Spinal cord (tissue), 10 donors: ENCODE measurements around the gene ZNF516. TPM values are rescaled to one million over a fixed set of nuclear protein-coding genes. Genes with fewer than 3 reads are reported as not detected.

Experiments used
- DNase-seq, 6 donors: peaks; one replicate each; pipeline versions ENCODE4 v3.0.0 to v3.0.0-alpha.2; 2013 to 2015; ENCODE audit warnings: low spot score in 6 of 6, low read depth in 4 of 6
- H3K27ac ChIP-seq: one replicate; pipeline ENCODE4 v1.5.1; 2013; ENCODE audit warnings: low read depth, low read length, control low read depth
- H3K27me3 ChIP-seq: one replicate; pipeline ENCODE4 v1.6.1; 2013; ENCODE audit warnings: low read length; ENCODE audit not compliant: control insufficient read depth, insufficient read depth
- H3K36me3 ChIP-seq: one replicate; pipeline ENCODE4 v1.6.1; 2013; ENCODE audit warnings: low read length; ENCODE audit not compliant: control insufficient read depth, insufficient read depth
- H3K4me1 ChIP-seq: one replicate; pipeline ENCODE4 v1.6.1; 2013; ENCODE audit warnings: low read length; ENCODE audit not compliant: control insufficient read depth, insufficient read depth
- H3K4me3 ChIP-seq: one replicate; pipeline ENCODE4 v1.5.1; 2013; ENCODE audit warnings: low read depth, low read length, control low read depth
- H3K9me3 ChIP-seq: one replicate; pipeline ENCODE4 v1.6.1; 2013; ENCODE audit warnings: low read length; ENCODE audit not compliant: control insufficient read depth, insufficient read depth
- WGBS: methylation state at CpG from one replicate; pipeline ENCODE4 v1.1.5; 2013; ENCODE audit warnings: missing lambda C conversion rate; ENCODE audit not compliant: insufficient coverage; 5-methylcytosine and 5-hydroxymethylcytosine counted together
- polyA plus RNA-seq, 2 donors: library from polyadenylated mRNA; unstranded; fragments of 120-200 nt; gene quantifications; one replicate each; pipeline ENCODE4 v1.2.1, GENCODE V29; 2013; ENCODE audit not compliant: insufficient read length in 2 of 2
- total RNA-seq, 2 donors: library from RNA; depleted of rRNA in 1 of 2; stranded (reverse); fragments of 120-200 nt in 1 of 2; fragments of >200 nt in 1 of 2; gene quantifications; one replicate each; pipeline versions ENCODE4 v1.2.3 to v1.2.4, GENCODE V29; 2013 to 2014
- donor health status: healthy.

ZNF516 gene
- total and polyA plus RNA-seq, 4 donors, result 25.1 to 33.8 (median 28.0) TPM

- H3K27me3 ChIP-seq, result no peaks in the 10 kb centered on the region
- DNase-seq, result no peak
- H3K36me3 ChIP-seq, result peaks cover 30% of the 10 kb centered on the region
- H3K9me3 ChIP-seq, result no peaks in the 10 kb centered on the region
- H3K4me3 ChIP-seq, result no peak overlapping the region
- 93% methylated on average over 26 of the region's 27 CpGs for WGBS
- H3K27ac ChIP-seq, result no peak overlapping the region
- H3K4me1 ChIP-seq, result peaks cover 5% of the 10 kb centered on the region
Measured at GRCh38 chr18:76376668-76377358, 118.2 kb downstream of the ZNF516 start.

DNA sequence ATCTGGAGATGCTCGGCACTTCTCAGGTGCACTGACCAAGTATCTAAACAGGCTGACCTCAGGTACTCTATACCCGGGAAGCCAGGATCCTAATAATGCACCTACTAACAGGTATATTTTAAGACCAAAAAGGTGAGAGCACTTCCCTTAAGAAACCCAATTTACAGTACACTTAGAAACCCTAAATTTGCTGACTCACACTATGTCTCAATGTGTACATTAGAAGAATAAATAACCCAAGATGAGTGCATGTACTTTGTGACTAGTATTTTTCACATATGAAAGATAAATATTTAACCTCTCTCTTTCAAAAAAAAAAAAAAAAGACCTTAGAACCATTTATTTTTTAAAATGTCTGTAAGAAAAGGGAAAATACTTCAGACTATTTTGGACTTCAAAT lies 118.8 kb downstream of the ZNF516 start:
- WGBS, result no CpG with 5 or more reads among the region's 2 CpGs
- no peak for DNase-seq
- peaks cover 36% of the 10 kb centered on the region for H3K36me3 ChIP-seq
- H3K4me1 ChIP-seq, result peaks cover 11% of the 10 kb centered on the region
- H3K27ac ChIP-seq, result no peak overlapping the region
- no peak overlapping the region for H3K4me3 ChIP-seq
- no peaks in the 10 kb centered on the region for H3K27me3 ChIP-seq
- no peaks in the 10 kb centered on the region for H3K9me3 ChIP-seq

DNA sequence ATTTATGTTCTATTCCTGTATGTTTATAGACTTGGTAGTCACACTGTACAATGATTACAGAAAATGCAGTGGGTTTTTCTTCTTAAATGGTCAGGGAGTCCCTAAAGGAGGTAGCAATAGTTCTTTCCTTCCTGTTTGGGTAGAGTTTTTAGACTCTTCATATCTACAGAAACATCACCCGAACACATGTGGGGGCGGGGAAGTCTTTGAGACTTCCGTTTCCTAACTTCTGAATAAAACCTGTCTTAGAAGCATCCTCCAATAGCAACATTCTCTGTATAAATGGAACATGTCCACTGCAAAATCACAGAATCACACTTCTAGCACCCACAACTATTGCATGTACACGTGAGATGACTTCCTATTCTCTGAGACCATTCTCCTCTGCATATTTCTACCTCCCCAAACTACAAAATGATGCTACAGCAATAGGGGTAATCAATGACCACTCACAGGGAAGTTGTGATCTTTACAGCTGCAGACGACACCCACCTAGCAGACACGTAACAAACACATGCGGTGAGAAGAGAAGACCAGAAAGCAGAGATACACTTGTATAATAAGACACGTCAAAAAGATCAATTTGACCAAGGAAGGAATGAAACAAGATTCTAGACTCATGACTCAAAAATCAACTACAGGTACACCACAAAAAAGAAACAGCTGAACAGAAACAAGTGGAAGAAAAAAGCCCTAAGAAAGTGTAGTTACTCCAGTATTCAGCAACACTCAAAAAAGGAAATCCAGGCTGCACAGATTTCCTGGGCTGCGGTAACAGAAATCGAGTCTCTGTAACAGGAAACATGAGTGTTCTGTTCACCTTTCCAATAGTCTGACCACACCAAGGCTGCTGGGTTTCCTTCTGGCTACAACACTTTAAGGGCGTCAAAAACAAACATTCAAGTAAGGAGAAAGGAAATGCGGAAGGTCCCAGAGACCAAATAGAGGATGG lies 120.4 kb downstream of the ZNF516 start:
- Histone ChIP-seq H3K36me3 (peaks cover 41% of the 10 kb centered on the region), H3K9me3 (no peaks in the 10 kb centered on the region), H3K4me1 (peaks cover 16% of the 10 kb centered on the region), H3K4me3 (no peak overlapping the region), H3K27me3 (no peaks in the 10 kb centered on the region), H3K27ac (no peak overlapping the region)
- no peak for DNase-seq
- WGBS, result 96% methylated on average over 8 of the region's 12 CpGs

DNA sequence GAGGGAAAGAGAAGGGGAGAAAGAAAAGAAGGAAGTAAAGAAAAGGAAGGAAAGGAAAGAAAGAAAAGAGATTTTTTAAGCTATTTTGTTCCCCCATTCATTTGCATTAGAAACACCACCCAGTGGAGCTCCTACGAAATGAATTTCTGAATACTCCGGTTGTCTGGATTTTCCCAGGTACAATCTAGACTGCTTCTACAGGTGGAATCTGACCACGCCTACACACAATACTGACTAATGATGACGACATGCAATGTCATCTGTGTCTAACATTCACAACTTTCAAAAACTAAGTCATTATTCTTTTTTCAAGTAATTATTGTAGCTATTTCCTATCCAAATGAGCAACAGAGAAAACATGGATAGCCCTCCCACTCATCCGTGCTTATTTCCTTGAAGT lies 121.7 kb downstream of the ZNF516 start:
- Histone ChIP-seq H3K4me3 (no peak overlapping the region), H3K4me1 (peaks cover 13% of the 10 kb centered on the region), H3K9me3 (no peaks in the 10 kb centered on the region), H3K27me3 (no peaks in the 10 kb centered on the region), H3K27ac (no peak overlapping the region), H3K36me3 (peaks cover 28% of the 10 kb centered on the region)
- DNase-seq, result no peak
- WGBS, result 100% methylated on average over 1 of the region's 5 CpGs

GRCh38 chr18:76371301-76372203 lies 123.5 kb downstream of the ZNF516 start:
- no peaks in the 10 kb centered on the region for H3K27me3 ChIP-seq
- 84% methylated on average over 37 of the region's 43 CpGs for whole genome bisulfite sequencing
- no peak for DNase-seq
- H3K4me1 ChIP-seq, result peaks cover 13% of the 10 kb centered on the region
- no peaks in the 10 kb centered on the region for H3K9me3 ChIP-seq
- no peak overlapping the region for H3K4me3 ChIP-seq
- H3K27ac ChIP-seq, result no peak overlapping the region
- peaks cover 18% of the 10 kb centered on the region for H3K36me3 ChIP-seq

GRCh38 chr18:76370686-76371085 lies 124.4 kb downstream of the ZNF516 start:
- Histone ChIP-seq H3K4me3 (no peak overlapping the region), H3K27ac (no peak overlapping the region), H3K27me3 (no peaks in the 10 kb centered on the region), H3K36me3 (peaks cover 18% of the 10 kb centered on the region), H3K4me1 (peaks cover 13% of the 10 kb centered on the region), H3K9me3 (no peaks in the 10 kb centered on the region)
- 29% methylated on average over 1 of the region's 10 CpGs for WGBS
- DNase-seq, result peak in 1 of 6 donors; percentile 80

DNA sequence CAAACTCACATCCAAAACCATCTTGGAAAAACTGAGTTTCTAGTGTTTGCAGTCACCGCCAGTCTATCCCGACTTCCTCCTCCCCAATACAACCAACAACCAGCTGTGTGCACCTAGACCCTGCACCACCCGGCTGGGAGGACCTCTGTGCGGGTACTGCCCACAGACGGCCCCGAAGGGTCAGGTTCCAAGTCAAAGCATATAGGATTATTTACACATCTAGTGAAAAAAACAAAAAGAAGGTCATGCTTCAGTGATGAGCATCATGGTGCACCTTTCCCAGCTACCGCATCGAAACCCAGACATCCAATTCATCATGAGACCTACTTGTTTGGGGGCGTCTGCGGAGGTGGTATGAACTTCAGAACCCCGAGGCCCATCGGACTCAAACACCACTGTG lies 124.8 kb downstream of the ZNF516 start:
- Histone ChIP-seq H3K9me3 (no peaks in the 10 kb centered on the region), H3K27me3 (no peaks in the 10 kb centered on the region), H3K4me3 (no peak overlapping the region), H3K4me1 (peaks cover 13% of the 10 kb centered on the region), H3K36me3 (peaks cover 21% of the 10 kb centered on the region), H3K27ac (no peak overlapping the region)
- WGBS, result 71% methylated on average over 8 of the region's 12 CpGs
- DNase-seq, result no peak

DNA sequence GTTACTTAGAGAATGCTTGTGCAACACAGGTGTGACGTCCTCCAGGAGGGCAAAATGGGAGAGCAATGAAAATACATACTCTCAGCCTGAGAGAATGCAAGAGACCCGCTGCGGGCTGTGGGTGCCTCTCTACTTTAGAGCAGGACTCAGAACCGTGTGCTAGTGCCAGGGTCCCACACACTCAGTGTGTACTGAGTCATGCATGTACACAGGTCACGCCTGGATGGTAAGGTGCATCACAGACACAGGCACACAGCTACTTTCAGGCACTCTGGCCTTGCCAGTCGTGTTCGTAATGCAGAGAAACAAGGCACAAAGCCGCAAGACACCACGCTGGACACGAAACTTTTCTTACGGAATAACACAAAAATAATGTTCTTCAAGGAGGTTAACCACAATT lies 125.3 kb downstream of the ZNF516 start:
- Histone ChIP-seq H3K27me3 (no peaks in the 10 kb centered on the region), H3K27ac (no peak overlapping the region), H3K4me1 (peaks cover 13% of the 10 kb centered on the region), H3K4me3 (no peak overlapping the region), H3K9me3 (no peaks in the 10 kb centered on the region), H3K36me3 (peaks cover 21% of the 10 kb centered on the region)
- 95% methylated on average over 11 of the region's 11 CpGs for whole genome bisulfite sequencing
- no peak for DNase-seq

- no peak for DNase-seq
- Histone ChIP-seq H3K4me3 (no peak overlapping the region), H3K27me3 (no peaks in the 10 kb centered on the region), H3K27ac (no peak overlapping the region), H3K4me1 (peaks cover 13% of the 10 kb centered on the region), H3K9me3 (no peaks in the 10 kb centered on the region), H3K36me3 (peaks cover 21% of the 10 kb centered on the region)
- WGBS, result 92% methylated on average over 2 of the region's 5 CpGs
Measured at GRCh38 chr18:76368976-76369375, 126.1 kb downstream of the ZNF516 start.
